Liver (tissue), 3 donors: ENCODE data around the gene MAN2A2.

Experiments used
- FOXA1 ChIP-seq: IDR thresholded peaks from 2 replicates; pipeline ENCODE4 v1.6.1; 2016; ENCODE audit warnings: antibody characterized with exemption
- GABPA ChIP-seq, 2 donors: IDR thresholded peaks in 1 of 2; conservative IDR thresholded peaks in 1 of 2; 2 replicates each; pipeline ENCODE4 v1.6.1; 2016; ENCODE audit warnings: antibody characterized with exemption in 2 of 2, mild to moderate bottlenecking in 1 of 2, moderate library complexity in 1 of 2
- JUND ChIP-seq, 2 donors: IDR thresholded peaks; 2 replicates each; pipeline ENCODE4 v1.6.1; 2016; ENCODE audit warnings: antibody characterized with exemption in 2 of 2
- RAD21 ChIP-seq, 2 donors: IDR thresholded peaks; 2 replicates each; pipeline ENCODE4 v1.6.1; 2016; ENCODE audit warnings: antibody characterized with exemption in 2 of 2, mild to moderate bottlenecking in 2 of 2
- RXRA ChIP-seq, 2 donors: IDR thresholded peaks; 2 replicates each; pipeline ENCODE4 v1.6.1; 2017 to 2018; ENCODE audit warnings: antibody characterized with exemption in 2 of 2, mild to moderate bottlenecking in 1 of 2
- SP1 ChIP-seq: IDR thresholded peaks from 2 replicates; pipeline ENCODE4 v1.6.1; 2018; ENCODE audit warnings: antibody characterized with exemption, mild to moderate bottlenecking
- YY1 ChIP-seq: IDR thresholded peaks from 2 replicates; pipeline ENCODE4 v1.6.1; 2016; ENCODE audit warnings: antibody characterized with exemption, mild to moderate bottlenecking
- TF ChIP-seq, protein P1 (sequence below): fragments of 150-350 bp; IDR thresholded peaks from 2 replicates; pipeline ENCODE4 v1.5.1; 2017; ENCODE audit warnings: improper control_type of control experiment, low read depth, low read length; ENCODE audit not compliant: missing input control
- donor health status: healthy.
- donor health status: healthy.

GRCh38 chr15:90890839-90891238, 12.3 kb upstream of the MAN2A2 start:
- TF ChIP-seq JUND (IDR thresholded peaks at IDR 0.05), result no peak
- TF ChIP-seq, protein P1, sequence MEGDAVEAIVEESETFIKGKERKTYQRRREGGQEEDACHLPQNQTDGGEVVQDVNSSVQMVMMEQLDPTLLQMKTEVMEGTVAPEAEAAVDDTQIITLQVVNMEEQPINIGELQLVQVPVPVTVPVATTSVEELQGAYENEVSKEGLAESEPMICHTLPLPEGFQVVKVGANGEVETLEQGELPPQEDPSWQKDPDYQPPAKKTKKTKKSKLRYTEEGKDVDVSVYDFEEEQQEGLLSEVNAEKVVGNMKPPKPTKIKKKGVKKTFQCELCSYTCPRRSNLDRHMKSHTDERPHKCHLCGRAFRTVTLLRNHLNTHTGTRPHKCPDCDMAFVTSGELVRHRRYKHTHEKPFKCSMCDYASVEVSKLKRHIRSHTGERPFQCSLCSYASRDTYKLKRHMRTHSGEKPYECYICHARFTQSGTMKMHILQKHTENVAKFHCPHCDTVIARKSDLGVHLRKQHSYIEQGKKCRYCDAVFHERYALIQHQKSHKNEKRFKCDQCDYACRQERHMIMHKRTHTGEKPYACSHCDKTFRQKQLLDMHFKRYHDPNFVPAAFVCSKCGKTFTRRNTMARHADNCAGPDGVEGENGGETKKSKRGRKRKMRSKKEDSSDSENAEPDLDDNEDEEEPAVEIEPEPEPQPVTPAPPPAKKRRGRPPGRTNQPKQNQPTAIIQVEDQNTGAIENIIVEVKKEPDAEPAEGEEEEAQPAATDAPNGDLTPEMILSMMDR, result no peak
- no peak for TF ChIP-seq RAD21 (IDR thresholded peaks at IDR 0.05)
- TF ChIP-seq FOXA1, result no peak
- no peak for TF ChIP-seq GABPA (IDR thresholded peaks at IDR 0.05 in 1 of 2, conservative IDR thresholded peaks at IDR 0.05 in 1 of 2)
- TF ChIP-seq YY1, result no peak
- no peak for TF ChIP-seq RXRA (IDR thresholded peaks at IDR 0.05)
- TF ChIP-seq SP1, result no peak
